VCaP (cell line): Measurements from ENCODE around the gene ARHGEF28.
A peak's percentile ranks its signal among the peaks of the same experiment; 100 is the strongest.

Experiments
- H3K27ac ChIP-seq: fragments of 450-650 bp; 2 replicates; pipeline ENCODE4 v1.5.1; 2017
- CTCF ChIP-seq: fragments of 450-650 bp; conservative IDR thresholded peaks from 2 replicates; pipeline ENCODE4 v1.5.1; 2017; ENCODE audit warnings: mild to moderate bottlenecking, moderate library complexity

Gene ARHGEF28

GRCh38 chr5:73902327-73903051 is 276.5 kb downstream of the ARHGEF28 start:
- peak overlapping the region; percentile 29; the same call in 1 of the 2 replicates for H3K27ac ChIP-seq
- peak; percentile 69 for TF ChIP-seq CTCF

GRCh38 chr5:73903169-73903568 is 277.2 kb downstream of the ARHGEF28 start:
- H3K27ac ChIP-seq: peak overlapping the region; percentile 29; the same call in 1 of the 2 replicates
- no peak for TF ChIP-seq CTCF

GRCh38 chr5:73906277-73906676 is 280.3 kb downstream of the ARHGEF28 start:
- TF ChIP-seq CTCF: no peak

GRCh38 chr5:73907164-73907563 is 281.2 kb downstream of the ARHGEF28 start:
- TF ChIP-seq CTCF: no peak
- H3K27ac ChIP-seq: no peak overlapping the region

More at GRCh38 chr5:73906277-73906676, 280.3 kb downstream of the ARHGEF28 start:
- no peak overlapping the region for H3K27ac ChIP-seq

- no peak for TF ChIP-seq CTCF
- H3K27ac ChIP-seq: peak overlapping the region; percentile 46
These were observed 282.4 kb downstream of the ARHGEF28 start for GRCh38 chr5:73908395-73908794.

- peak overlapping the region; percentile 46 for H3K27ac ChIP-seq
These were observed 282.9 kb downstream of the ARHGEF28 start for GRCh38 chr5:73908846-73909245.

GRCh38 chr5:73909474-73909873 is 283.5 kb downstream of the ARHGEF28 start:
- TF ChIP-seq CTCF: no peak
- H3K27ac ChIP-seq: peak overlapping the region; percentile 46

More at GRCh38 chr5:73908846-73909245, 282.9 kb downstream of the ARHGEF28 start:
- no peak for TF ChIP-seq CTCF
